Fibroblast of lung (primary cell): Measurements from ENCODE around the gene CSNK2A1.

ENCODE experiments used
- EZH2 ChIP-seq: IDR thresholded peaks from 2 replicates; pipeline ENCODE4 v1.5.1; 2012; ENCODE audit warnings: low read length, control low read depth, mild to moderate bottlenecking; ENCODE audit errors: missing control alignments
- TF ChIP-seq, protein P1 (sequence below), 2 donors: IDR thresholded peaks in 1 of 2; conservative IDR thresholded peaks in 1 of 2; 1 replicate in 1 of 2; 2 replicates in 1 of 2; pipeline ENCODE4 v1.5.1; 2011 to 2012; ENCODE audit warnings: low read length in 2 of 2, control low read depth in 1 of 2, inconsistent platforms in 1 of 2, low read depth in 1 of 2, mild to moderate bottlenecking in 1 of 2

DNA sequence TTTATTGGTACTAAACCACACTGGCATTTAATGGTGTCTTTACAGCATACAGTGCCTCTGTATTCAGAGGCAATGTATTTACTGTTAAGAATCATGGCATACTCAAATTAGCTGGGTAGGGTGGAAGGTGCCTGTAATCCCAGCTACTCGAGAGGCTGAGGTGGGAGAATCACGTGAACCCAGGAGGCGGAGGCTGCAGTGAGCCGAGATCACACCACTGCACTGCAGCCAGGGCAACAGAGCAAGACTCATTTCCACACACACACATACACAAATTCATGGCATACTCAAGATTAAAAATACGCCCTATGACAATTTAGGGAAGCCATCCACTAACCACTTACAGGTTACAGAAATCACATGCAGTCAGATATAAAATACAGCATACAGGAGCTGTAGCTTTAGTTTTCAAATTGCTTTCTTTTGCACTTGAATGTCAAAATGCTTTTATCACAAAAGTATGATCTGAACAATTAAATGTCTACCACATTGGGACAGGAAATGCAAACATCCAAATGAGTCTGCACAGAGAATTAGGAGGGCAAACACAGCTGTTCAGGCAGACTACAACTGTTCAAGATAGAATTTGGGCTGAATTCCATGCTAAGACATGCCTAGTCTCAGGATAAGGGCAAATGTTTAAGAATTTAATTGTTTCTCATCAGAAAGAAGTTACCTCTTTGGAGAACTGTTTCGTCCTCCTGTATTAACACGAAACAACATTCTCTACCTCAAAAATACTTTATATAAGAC is 36.4 kb downstream of the CSNK2A1 start:
- TF ChIP-seq, protein P1, sequence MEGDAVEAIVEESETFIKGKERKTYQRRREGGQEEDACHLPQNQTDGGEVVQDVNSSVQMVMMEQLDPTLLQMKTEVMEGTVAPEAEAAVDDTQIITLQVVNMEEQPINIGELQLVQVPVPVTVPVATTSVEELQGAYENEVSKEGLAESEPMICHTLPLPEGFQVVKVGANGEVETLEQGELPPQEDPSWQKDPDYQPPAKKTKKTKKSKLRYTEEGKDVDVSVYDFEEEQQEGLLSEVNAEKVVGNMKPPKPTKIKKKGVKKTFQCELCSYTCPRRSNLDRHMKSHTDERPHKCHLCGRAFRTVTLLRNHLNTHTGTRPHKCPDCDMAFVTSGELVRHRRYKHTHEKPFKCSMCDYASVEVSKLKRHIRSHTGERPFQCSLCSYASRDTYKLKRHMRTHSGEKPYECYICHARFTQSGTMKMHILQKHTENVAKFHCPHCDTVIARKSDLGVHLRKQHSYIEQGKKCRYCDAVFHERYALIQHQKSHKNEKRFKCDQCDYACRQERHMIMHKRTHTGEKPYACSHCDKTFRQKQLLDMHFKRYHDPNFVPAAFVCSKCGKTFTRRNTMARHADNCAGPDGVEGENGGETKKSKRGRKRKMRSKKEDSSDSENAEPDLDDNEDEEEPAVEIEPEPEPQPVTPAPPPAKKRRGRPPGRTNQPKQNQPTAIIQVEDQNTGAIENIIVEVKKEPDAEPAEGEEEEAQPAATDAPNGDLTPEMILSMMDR (conservative IDR thresholded peaks at IDR 0.05 in 1 of 2, IDR thresholded peaks at IDR 0.05 in 1 of 2; ENCODE audit: low read depth in 1 of 2, low read length in 2 of 2), result no peak
- TF ChIP-seq EZH2, result no peak
